T-helper 1 cell (primary cell): ENCODE measurements around the gene GNAI2.
A peak's percentile ranks its signal among the peaks of the same experiment; 100 is the strongest.
"Not testable (repeated sequence)": the region's sequence is repeated elsewhere in the genome, so short reads cannot be mapped to it uniquely, and the experiment has no call there.

Experiments
- DNase-seq, 5 donors: peaks; one replicate each; pipeline ENCODE4 v3.0.0-alpha.2; 2012 to 2020

The GNAI2 gene

GRCh38 chr3:50245831-50246516 is 10.0 kb downstream of the GNAI2 start:
- peak; percentile 86 to 96 (median 93) for DNase-seq

- peak; percentile 59 to 89 (median 74) for DNase-seq
Observed at GRCh38 chr3:50246517-50246954, 10.5 kb downstream of the GNAI2 start.

DNA sequence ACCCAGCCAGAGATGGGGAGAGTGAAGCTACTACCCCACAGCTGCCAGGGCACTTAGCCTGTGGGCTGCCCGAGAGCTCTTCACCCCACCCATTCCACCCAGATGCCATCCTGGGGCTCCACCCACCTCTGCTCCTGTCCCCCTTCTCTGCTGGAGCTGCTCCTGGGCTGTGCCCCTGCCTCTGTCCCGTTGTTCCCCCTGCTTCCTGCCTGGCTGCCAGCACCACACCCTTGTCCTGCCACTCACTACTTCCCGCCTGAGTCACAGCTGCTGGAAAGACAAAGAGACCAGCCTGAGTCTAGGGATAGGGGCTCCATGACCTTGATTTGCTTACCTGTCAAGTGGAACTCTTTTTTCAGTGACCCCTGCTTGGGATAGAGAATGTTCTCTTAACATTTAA is 12.4 kb downstream of the GNAI2 start:
- DNase-seq, result no peak

GRCh38 chr3:50249457-50249856 is 13.5 kb downstream of the GNAI2 start:
- DNase-seq, result no peak

GRCh38 chr3:50250514-50250913 is 14.5 kb downstream of the GNAI2 start:
- DNase-seq, result no peak

DNA sequence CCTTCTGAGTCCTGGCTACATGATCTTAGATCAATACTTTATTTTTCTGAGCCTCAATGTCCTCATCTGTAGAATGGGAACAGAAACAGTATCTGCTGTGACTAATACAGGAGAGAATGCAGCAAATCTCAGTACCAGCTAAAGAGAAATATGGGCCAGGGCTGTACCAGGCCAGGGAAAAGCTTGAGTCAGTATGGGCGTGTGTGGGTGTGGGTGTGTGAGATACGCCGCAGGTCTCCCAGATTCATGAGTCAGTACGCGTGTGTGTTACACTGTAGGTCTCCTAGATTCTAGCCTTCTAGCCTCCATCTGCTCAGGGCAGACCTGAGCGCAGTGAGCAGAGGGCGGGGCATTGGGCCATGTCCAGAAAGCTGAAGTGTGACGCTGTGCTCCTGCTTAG is 15.2 kb downstream of the GNAI2 start:
- no peak for DNase-seq

GRCh38 chr3:50254577-50255250 is 18.7 kb downstream of the GNAI2 start:
- no peak for DNase-seq

GRCh38 chr3:50255251-50255615 is 19.2 kb downstream of the GNAI2 start:
- DNase-seq, result no peak

DNA sequence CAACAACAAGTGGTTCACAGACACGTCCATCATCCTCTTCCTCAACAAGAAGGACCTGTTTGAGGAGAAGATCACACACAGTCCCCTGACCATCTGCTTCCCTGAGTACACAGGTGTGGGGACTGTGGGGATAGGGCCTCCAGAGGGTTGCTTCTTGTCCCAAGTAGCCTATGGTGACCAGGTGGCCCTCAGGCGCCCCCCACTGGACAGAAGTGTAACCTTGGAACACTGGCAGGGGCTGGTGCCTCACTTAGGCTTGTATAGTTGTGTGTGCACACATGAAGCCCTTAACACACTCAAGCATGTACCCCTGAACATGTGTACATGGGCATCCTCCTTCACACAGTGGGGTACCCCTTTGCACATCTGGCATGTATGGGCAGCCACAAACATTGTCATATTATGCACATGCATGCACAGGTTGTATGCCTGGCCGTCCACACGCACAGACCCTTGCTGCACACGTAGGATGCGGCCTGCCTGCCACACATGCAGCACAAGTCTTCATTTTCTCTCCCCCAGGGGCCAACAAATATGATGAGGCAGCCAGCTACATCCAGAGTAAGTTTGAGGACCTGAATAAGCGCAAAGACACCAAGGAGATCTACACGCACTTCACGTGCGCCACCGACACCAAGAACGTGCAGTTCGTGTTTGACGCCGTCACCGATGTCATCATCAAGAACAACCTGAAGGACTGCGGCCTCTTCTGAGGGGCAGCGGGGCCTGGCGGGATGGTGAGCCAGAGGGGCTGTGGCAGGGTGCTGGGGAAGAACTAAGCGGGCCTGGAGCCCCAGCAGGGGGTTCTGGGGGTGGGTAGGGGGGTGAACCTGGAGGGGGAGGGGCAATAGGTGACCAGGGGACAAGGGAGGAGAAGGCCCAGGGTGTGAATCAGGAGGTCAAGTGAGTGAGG is 21.2 kb downstream of the GNAI2 start:
- DNase-seq, result peak in 1 of 5 donors; percentile 18

GRCh38 chr3:50258029-50258680 is 22.2 kb downstream of the GNAI2 start:
- no peak for DNase-seq

- no peak for DNase-seq
Observed at GRCh38 chr3:50258979-50259378, 23.0 kb downstream of the GNAI2 start.

- DNase-seq, result no peak
Observed at GRCh38 chr3:50259432-50260026, 23.5 kb downstream of the GNAI2 start.

- peak; percentile 68 to 81 (median 73) for DNase-seq
Observed at GRCh38 chr3:50260027-50260941, 24.3 kb downstream of the GNAI2 start.

- no peak for DNase-seq
Observed at GRCh38 chr3:50260942-50261441, 25.0 kb downstream of the GNAI2 start.

DNA sequence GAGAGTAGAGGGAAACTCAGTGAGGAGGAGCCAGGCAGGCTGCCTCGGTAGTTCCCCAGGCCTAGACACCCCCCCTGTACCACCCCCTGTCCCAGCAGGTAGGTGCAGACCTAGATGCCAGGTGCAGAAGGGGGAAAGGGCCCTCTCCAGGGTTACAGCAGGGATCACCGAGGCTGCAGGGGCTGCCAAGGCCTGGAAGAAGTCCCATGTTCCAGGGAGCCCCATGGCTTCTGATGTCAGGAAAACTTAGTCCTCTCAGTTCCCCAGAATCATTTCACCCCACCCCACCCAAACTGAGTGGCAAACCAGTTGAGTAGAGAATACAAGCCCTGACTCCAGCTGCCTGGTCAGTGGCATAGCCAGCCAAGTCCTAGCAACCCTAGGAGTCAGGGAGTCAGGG is 25.5 kb downstream of the GNAI2 start:
- DNase-seq, result no peak

- not testable (repeated sequence) for DNase-seq
Observed at GRCh38 chr3:50262200-50262599, 26.2 kb downstream of the GNAI2 start.

DNA sequence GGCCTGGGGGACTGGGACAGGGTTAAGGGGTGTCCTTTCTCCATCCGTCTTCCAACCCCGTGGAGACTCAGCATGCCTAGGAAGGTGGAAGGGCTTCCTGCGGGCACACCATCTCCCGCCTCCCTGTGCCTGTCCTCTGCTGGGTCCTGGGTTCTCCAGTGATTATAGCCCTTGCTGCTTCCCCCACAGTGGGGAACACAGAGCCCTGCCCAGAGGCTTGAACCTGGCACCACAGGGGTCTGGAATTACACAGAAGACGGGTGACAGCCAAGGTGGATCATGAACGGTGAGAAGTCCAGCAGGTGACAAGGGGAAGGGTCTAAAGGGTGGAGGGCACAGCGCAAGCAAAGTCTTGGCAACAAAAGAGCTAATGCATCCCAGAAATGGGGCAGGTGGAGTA is 26.8 kb downstream of the GNAI2 start:
- no peak for DNase-seq

- no peak for DNase-seq
Observed at GRCh38 chr3:50263478-50264382, 27.7 kb downstream of the GNAI2 start.

DNA sequence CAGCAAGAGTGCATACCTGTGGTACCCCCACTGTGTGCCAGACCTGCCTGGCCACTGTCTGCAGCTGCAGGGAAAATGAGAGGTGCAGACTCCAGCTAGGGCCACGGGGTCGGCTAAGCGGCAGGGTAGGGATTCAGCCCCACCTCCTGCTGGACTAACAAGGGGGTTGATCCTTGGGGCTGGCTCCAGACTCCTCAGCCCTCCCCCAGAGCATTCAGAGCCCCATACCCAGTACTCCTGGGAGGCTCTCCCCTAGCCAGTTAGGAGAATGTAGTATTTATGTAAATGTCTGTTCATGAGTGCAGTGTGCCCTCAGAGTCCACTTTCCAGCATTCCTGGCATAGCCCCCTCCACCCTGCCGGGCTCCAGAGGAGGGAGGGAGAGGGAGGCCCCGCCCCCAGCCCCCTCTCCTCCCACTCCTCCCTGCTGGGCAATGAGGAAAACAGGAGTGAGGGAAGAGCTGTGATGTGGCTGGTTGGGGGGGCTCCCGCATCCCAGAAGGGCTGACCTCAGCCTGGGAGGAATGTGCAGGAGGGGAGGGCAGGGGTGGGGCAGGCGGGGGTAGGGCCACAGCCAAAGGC is 28.5 kb downstream of the GNAI2 start:
- DNase-seq, result no peak
